NB4 (cell line): ENCODE measurements around the gene DNAH1.

Experiments
- MYC ChIP-seq: IDR thresholded peaks from 2 replicates; pipeline ENCODE4 v1.6.1; 2011; ENCODE audit warnings: low read depth, low read length
- POLR2A ChIP-seq: IDR thresholded peaks from 2 replicates; pipeline ENCODE4 v1.6.1; 2011; ENCODE audit warnings: mild to moderate bottlenecking; ENCODE audit not compliant: insufficient read length; ENCODE audit errors: extremely low read depth
- TF ChIP-seq, protein P1 (sequence below): IDR thresholded peaks from one replicate; pipeline ENCODE4 v1.5.1; 2012; ENCODE audit warnings: low read depth, low read length

DNA sequence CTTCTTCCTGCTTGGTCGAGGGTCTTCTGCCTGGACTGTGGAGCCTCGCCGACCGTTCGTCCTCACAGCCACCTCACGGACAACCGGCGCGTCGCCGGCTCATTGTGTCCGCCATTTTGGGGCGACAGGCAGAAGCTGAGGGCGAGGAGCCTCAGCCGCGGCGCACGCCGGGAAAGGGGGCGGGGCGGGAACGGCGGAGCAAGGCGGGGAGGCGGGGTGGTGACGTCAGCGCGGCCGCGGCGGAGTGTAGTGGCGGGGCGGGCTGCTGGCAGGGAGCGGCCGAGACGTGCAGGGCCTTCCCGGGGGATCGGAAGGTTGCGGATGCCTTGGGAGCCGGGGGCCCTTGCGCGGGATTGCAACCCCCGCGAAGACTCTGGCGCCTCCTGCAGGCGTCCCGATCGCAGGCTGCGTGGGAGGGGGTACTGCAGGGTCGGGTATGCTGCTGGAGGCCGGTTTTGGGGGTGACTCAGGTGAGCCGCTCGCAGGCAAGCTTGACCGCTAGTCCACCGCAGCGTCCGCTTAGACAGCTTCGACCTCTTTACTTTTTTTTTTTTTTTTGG lies 37.5 kb upstream of the DNAH1 start, which contains the start of gene WDR82:
- TF ChIP-seq POLR2A (peak; percentile 88), MYC (peak; percentile 75)
- TF ChIP-seq, protein P1, sequence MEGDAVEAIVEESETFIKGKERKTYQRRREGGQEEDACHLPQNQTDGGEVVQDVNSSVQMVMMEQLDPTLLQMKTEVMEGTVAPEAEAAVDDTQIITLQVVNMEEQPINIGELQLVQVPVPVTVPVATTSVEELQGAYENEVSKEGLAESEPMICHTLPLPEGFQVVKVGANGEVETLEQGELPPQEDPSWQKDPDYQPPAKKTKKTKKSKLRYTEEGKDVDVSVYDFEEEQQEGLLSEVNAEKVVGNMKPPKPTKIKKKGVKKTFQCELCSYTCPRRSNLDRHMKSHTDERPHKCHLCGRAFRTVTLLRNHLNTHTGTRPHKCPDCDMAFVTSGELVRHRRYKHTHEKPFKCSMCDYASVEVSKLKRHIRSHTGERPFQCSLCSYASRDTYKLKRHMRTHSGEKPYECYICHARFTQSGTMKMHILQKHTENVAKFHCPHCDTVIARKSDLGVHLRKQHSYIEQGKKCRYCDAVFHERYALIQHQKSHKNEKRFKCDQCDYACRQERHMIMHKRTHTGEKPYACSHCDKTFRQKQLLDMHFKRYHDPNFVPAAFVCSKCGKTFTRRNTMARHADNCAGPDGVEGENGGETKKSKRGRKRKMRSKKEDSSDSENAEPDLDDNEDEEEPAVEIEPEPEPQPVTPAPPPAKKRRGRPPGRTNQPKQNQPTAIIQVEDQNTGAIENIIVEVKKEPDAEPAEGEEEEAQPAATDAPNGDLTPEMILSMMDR: peak; percentile 65
